Astrocyte (in vitro differentiated cells and primary cell): ENCODE measurements around the gene BUB1B.

Experiments used
- EZH2 ChIP-seq: IDR thresholded peaks from 2 replicates; pipeline ENCODE4 v1.6.1; 2012; ENCODE audit warnings: mild to moderate bottlenecking, low read length, inconsistent platforms; ENCODE audit not compliant: insufficient read depth
- TF ChIP-seq, protein P1 (sequence below): IDR thresholded peaks from 2 replicates; pipeline ENCODE4 v1.5.1; 2011; ENCODE audit warnings: low read depth, mild to moderate bottlenecking, inconsistent platforms, low read length, moderate library complexity; ENCODE audit not compliant: insufficient read depth

DNA sequence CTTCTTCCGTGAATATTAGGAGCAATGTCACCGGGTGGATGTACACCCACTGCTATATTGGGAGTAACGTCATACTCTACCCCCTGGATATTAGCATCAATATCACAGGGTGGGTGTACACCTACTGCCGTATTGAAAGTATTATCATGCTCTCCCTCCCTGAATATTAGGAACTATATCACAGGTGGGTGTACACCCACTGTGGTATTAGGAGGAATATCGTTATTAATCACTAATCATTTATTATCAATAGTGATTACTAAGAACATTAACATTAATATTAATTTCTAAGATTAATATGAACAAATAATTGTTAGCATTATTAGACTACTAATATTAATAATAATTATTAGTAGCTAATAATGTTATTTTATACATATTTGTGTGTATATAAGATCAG, 30.8 kb upstream of the BUB1B start:
- TF ChIP-seq, protein P1, sequence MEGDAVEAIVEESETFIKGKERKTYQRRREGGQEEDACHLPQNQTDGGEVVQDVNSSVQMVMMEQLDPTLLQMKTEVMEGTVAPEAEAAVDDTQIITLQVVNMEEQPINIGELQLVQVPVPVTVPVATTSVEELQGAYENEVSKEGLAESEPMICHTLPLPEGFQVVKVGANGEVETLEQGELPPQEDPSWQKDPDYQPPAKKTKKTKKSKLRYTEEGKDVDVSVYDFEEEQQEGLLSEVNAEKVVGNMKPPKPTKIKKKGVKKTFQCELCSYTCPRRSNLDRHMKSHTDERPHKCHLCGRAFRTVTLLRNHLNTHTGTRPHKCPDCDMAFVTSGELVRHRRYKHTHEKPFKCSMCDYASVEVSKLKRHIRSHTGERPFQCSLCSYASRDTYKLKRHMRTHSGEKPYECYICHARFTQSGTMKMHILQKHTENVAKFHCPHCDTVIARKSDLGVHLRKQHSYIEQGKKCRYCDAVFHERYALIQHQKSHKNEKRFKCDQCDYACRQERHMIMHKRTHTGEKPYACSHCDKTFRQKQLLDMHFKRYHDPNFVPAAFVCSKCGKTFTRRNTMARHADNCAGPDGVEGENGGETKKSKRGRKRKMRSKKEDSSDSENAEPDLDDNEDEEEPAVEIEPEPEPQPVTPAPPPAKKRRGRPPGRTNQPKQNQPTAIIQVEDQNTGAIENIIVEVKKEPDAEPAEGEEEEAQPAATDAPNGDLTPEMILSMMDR, result no peak
- no peak for TF ChIP-seq EZH2
